Activated CD8-positive, alpha-beta memory T cell treated with anti-CD3 and anti-CD28 coated beads for 4 hours (primary cell): Measurements from ENCODE around the gene SLC35E1.
"Not testable (repeated sequence)": the region's sequence is repeated elsewhere in the genome, so short reads cannot be mapped to it uniquely, and the experiment has no call there.

Experiments
- DNase-seq, 2 donors: peaks; one replicate each; pipeline ENCODE4 v3.0.0-alpha.2; 2020; ENCODE audit warnings: low read depth in 2 of 2

Gene SLC35E1

DNA sequence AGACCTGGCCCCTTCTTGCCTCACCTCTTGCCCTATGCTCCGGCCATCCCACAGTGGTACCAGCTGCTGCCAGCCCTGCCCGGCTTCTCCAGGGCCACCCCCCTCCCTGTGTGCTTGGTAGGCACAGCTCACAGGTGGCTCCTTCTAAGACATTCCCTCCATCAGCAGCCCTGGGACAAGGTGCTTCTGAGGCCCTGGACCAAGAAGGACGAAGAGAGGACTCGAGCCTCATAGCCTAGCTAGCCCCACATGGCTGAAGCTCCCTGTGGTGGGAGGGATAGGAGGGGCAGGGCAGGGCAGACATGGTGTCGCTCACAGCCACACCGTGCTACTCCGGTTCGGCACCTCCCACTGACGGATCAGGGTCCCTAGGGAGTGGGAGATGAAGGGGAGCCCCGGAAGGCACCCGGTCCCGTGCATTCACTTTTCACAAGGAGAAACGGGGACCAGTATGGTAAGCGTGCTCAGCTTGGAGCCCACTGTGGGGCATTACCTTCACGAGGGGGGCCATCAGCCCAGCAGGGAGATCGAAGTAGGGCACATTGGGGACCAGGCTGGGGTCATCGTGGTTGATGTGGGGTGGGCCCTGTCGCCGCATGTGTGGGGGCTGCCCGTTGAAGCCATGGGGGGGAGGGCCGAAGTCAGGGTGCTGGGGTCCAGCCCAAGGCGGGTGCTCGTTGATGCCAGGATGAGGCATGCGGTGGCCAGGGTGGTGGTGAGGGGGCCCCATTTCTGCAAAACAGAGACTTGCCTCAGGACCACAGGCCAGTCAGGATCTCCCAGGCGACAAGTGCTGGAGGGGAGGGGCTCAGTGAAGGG lies 49.4 kb downstream of the SLC35E1 start:
- DNase-seq = no peak

DNA sequence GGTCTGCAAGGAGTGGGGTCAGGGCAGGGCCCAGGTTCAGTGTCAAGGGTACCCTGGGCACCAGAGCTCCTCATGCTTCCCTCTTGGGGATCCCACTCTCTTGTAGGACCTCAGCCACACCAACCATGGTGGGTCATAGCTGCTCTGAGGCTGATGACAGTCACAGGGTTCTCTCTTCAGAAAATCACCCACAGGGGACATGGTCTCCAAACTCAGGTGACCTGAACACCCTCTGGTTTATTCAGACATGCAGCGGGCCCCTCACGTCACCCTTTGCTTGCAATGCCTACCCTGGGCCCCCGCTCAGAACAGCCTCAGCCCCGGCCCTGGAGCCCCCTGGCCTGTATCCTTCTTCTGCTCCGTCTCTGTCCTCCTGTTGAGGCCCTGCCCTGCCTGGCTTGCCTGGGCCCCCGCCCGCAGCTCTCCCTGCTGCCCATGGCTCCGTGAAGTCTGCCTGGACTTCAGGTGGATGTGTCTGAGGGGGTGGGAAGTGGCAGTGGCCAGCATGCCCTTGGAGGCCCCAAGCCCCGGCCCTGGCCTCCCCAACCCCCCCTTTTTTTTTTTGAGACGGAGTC lies 50.4 kb downstream of the SLC35E1 start:
- no peak for DNase-seq

DNA sequence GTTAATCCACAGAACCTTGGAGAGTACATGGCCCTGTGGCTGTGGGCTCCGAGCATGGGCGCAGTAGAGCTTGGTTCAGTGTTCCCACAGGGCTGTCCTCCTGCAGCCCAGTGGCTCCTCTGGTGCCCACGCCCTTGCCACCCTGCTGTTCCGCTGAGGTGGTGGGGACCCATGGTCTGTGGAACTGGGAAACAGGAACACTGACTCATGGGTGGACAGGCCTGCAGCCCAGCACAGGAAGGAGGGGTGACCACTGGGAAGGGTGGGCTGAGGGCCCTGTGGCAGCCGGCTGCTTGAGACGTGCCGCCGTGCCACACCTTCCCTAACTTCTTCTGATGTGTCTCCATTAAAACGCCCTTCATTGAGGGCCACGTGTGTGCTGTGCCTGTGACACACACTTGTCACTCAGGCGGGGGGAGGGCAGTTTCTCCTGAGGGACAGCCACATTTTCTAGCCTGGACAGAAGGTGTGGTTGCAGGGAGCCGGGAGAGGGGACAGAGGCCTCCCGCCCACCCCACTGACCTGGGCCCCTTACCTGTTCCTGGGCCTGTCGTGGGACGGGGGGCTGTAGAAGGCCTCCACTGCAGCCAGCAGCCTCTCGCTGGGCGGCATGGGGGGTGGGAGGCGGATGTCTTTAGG lies 51.1 kb downstream of the SLC35E1 start:
- no peak for DNase-seq

GRCh38 chr19:16520074-16520973 lies 51.9 kb downstream of the SLC35E1 start:
- no peak for DNase-seq

GRCh38 chr19:16519230-16519687 lies 53.0 kb downstream of the SLC35E1 start:
- no peak for DNase-seq

DNA sequence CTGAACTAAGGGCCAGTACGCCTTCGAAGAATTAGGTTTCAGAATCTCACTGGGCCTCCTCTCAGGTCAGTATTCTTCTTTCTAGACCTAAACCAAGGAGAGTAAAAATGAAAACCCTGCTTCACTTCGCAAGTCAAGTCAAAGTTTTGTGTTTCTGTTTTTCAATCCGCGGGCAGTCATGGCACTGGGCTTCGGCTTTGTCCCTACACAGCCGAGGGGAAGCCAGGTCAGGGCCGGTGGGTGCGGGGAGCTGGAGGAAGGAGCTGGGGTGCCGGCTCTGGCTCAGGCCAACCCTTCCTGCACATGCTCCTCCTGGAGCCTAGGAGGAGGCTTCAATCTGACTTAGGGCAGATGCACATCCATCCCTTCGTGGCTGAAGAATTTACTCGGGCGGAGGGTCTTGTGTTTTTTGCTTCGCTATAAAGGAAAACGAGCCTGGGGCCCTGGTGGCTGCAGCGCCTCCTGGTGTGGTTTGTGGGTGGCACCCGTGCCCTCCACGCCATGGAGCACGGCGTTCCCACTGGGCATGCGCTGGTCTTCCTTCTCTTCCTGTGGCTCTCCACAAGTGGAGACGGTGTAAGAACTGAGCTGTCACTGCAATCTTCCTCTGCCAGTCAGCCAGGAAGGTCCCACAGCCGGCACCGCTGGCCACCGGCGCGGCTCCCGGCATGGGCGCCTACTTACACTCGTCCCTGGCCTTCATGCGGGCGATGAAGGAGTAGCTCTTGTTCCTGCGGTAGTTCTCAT lies 53.6 kb downstream of the SLC35E1 start:
- DNase-seq = no peak

GRCh38 chr19:16518061-16518460 lies 54.2 kb downstream of the SLC35E1 start:
- DNase-seq = no peak

DNA sequence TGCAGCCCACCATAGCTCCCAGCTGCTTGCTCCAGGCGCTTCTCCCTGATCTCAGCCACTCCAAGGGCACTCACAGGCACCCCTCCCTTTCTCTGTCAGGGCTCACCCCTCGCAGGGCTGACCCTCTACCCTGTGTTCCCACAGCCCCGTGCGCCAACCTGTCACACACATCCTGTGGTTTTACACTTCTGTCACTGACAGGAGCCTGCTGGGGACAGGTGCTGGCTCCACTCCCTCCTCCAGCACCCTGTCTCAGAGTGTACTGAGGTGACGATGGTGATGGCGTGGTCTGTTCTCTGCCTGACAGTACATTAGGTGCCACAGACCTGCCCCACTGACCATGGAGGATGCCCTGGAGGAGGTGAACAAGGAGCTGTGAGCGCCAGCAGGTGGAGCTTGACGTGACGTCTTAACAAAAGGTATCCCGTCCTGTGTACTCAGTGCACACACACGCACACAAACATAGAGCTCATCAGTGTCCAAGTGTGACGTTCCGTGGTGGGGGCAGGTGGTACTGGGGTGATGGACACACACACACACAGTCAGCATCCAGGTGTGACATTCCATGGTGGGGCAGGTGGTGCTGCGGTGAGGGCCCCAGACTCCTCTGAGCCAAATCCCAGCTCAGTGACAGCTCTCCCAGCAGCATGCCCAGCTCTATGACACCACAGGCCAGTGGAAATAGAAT lies 55.1 kb downstream of the SLC35E1 start:
- no peak for DNase-seq

DNA sequence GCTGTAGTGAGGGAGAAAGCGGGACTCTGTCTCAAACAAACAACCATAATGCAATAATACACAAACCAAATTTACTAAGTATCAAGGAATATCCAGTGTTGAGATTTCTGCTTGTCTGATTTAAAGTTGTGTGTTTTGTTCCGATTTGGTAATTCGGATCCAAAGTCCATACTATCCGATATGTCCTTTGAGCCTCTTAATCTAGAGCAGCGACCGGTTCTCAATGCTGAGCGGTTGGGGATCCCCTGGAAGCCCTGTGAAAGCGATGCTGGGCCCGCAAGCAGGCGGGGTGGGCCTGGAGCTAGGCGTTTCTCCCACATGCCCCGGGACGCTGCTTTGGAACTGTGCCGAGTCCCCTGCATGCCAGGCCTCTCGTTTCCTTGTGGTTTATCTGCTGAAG lies 55.8 kb downstream of the SLC35E1 start:
- DNase-seq = no peak

GRCh38 chr19:16514383-16515019 lies 57.7 kb downstream of the SLC35E1 start:
- DNase-seq = no peak

DNA sequence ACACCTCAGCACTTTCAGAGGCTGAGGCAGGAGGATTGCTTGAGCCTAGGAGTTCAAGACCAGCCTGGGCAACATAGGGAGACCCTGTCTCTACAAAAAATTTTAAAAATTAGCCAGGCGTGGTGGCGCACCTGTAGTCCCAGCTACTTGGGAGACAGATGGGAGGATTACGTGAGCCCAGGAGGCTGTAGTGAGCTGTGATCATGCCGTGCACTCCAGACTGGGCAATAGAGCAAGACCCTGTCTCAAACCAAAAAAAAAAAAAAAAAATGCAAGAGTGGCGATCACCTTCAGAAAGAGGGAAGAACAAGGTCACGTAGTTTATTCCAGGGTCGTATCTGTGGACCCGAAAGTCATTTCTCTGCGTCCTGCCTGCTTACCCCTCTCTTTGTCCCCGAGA lies 59.6 kb downstream of the SLC35E1 start:
- DNase-seq = not testable (repeated sequence)

- no peak for DNase-seq
Measured at GRCh38 chr19:16509141-16510061, 62.8 kb downstream of the SLC35E1 start.

DNA sequence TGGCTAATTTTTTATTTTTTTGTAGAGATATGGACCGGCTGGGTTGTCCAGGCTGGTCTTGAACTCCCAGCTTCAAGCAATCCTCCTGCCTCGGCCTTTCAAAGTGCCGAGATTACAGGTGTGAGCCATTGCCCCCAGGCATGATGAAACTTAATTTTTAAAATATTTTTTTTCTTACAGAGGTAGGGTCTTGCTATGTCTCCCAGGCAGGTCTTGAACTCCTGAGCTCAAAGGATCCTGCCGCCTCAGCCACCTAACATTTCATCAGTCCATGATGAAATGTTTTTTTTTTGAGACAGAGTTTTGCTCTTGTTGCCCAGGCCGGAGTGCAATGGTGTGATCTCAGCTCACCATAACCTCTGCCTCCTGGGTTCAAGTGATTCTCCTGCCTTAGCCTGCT lies 63.7 kb downstream of the SLC35E1 start:
- no peak for DNase-seq

GRCh38 chr19:16506961-16507360 lies 65.3 kb downstream of the SLC35E1 start:
- no peak for DNase-seq

GRCh38 chr19:16506161-16506560 lies 66.1 kb downstream of the SLC35E1 start:
- not testable (repeated sequence) for DNase-seq

- DNase-seq = no peak
Measured at GRCh38 chr19:16504271-16504670, 67.9 kb downstream of the SLC35E1 start.
